ENCODE data around the gene LBP. TPM values are rescaled to one million over a fixed set of nuclear protein-coding genes. Genes with fewer than 3 reads are reported as not detected.
"Not testable (repeated sequence)": the region's sequence is repeated elsewhere in the genome, so short reads cannot be mapped to it uniquely, and the experiment has no call there.

LBP gene
- polyA plus RNA-seq (2013, experiment 1 of 2; ENCODE audit: insufficient read length) = not detected
- not detected for polyA plus RNA-seq (2013, experiment 2 of 2; ENCODE audit: insufficient read length)

GRCh38 chr20:38346247-38346651, at the start of gene LBP:
Gene LBP, plus strand, starts transcription at chr20:38346482. Its CDS starts 35 bp downstream, at chr20:38346517.
- DNase-seq = no peak

GRCh38 chr20:38297916-38298674, 48.2 kb upstream of the LBP start:
- DNase-seq = no peak

- DNase-seq = peak; percentile 15
Measured at GRCh38 chr20:38298768-38299288, 47.5 kb upstream of the LBP start.

DNA sequence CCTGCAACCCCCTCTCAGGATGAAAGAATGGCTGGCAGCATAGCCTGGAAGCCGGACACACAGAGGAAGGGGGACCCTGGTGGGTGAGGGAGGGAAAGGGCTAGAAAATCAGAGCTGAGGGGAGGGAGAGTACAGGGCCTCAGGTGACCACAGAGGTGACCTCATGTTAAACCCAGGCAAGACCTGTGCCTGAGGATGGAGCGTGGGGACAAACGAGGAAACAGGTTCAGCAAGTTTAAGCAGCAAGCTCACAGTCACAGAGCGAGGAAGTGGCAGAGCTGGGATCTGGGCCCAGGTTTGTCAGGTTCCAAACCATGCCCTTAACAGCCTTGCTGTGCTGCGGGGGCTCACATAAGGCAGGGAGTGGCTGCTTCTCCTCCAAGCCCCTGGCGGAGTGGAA, 46.3 kb upstream of the LBP start:
- no peak for DNase-seq

DNA sequence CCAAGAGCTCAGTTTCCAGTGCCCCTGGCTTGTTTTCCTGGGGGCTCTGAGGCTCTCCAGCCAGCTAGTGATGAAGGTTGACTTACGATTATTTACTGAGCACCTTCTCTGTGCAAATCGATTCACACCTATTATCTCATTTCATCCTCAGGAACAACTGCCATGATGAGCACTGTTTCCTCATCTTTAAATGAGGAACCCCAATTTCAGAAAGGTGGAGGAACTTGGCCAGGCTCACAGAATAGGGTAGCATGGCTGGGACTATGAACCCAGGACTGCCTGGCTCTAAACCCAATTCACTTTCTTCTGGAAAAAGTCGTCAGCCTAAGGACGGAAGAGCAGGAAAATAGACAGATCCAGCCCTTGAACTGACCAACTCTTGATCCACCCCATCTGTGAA, 45.8 kb upstream of the LBP start:
- no peak for DNase-seq

DNA sequence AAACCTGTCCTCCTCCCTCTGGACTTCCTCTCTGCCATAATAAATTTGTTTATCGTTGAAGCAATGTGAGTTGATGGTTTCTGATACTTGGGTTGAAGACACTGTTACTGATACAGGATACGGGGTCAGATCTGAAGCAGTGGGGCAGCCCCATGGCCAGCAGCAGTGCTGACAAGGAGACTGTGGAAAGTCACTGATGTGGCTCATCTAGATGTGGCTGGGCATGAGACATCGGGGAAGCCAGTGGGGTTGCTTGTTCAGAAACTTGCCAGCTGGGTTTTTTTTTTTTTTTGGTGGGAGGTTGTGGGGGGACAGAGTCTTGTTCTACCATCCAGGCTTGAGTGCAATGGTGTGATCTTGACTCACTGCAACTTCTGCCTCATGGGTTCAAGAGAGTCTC, 45.0 kb upstream of the LBP start:
- no peak for DNase-seq

- DNase-seq = no peak
Measured at GRCh38 chr20:38302786-38303185, 43.5 kb upstream of the LBP start.

DNA sequence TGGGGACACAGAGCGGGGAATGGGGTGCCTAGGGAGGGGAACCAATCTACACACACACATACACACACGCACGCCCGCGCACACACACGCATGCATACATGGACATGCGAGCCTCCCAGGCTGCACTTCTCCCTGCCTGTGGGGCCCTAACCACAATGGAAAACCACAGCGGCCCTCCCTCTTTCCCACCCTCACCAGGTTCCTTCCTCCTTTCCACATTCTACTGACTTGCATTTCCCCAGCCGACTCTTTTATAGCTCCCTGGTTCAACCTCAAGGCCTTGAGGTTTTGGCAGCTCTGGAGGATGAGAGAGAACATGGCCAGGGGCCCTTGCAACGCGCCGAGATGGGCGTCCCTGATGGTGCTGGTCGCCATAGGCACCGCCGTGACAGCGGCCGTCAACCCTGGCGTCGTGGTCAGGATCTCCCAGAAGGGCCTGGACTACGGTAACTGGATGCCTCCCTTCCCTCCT, 42.3 kb upstream of the LBP start, which contains the start of gene BPI:
Gene BPI (plus strand): TSS at position 249 of the 472 bp plus-strand sequence. CDS start 68 bp downstream, at position 317.
- DNase-seq = peak; percentile 64

DNA sequence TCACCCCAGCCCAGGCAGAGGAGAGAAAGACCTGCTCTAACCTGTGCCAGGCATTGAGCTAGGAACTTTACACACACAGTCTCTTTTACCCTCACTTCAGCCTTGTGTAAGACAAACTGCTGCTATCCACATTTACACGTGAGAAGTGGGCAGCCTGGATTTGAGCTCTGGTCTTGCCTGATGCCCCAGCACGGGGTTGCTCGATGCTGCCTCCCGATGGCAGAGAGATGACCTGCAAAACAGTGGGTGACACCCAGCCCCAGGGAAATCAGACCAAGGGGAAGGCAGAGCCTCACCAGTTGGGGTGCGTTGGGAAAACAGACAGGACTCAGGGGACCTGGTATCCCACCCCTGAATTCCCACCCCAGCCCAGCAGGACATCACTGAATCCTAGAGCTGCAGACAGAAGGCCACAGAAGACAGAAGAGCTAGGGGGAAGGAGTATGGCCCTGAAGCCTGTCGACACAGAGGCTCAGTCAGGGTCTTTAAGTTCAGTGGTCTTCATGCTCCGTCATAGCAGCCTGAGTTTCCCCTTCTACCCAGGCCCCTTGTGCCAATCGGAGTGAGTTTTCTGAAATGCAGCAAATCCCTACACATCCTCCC, 41.3 kb upstream of the LBP start:
- DNase-seq = peak; percentile 21

GRCh38 chr20:38305541-38305940, 40.7 kb upstream of the LBP start:
- DNase-seq = no peak

DNA sequence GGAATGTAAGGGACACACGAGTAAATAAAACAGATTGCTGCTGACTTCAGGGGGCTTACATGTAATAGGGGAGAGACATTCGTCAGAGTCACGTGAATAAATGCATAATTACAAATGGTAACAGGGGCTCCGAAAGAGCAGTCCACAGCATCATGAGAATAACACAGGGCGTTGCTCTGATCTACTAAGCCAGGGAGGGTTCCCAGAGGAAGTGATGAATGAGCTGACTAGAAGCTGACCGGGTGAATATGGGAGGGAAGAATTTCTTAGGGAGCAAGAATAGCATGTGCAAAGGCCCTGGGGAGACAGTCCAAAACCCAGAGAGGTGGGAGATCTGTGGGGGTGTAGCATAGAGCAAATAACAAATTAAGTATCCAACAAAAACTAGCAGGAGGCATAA, 39.9 kb upstream of the LBP start:
- no peak for DNase-seq

DNA sequence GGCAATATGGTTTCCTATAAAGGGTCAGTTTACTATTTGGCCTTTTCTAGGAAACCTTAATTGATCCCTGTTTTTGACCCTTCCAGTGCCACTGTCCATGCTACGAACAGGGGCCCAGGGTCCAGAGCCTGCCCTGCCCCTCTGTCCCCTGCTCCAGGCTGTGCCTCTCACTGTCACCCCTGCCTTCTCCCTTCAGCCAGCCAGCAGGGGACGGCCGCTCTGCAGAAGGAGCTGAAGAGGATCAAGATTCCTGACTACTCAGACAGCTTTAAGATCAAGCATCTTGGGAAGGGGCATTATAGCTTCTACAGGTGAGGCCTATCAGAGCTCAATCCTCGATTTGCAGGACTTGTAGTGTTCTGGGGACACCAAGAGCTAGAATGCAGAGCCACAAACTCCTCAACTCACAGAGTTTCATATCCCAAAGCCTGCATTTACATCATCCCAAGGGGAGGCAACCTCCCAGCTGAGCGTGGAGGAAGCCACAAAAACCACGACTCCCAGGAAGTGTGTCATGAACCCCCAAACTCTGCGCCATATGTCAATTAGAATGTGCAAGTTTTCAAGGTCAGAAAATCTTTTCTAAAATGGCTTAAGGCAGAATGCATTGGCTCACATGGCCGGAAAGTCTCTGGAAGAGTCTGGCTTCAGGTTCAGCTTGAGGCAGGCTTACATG, 38.8 kb upstream of the LBP start:
- peak; percentile 73 for DNase-seq

DNA sequence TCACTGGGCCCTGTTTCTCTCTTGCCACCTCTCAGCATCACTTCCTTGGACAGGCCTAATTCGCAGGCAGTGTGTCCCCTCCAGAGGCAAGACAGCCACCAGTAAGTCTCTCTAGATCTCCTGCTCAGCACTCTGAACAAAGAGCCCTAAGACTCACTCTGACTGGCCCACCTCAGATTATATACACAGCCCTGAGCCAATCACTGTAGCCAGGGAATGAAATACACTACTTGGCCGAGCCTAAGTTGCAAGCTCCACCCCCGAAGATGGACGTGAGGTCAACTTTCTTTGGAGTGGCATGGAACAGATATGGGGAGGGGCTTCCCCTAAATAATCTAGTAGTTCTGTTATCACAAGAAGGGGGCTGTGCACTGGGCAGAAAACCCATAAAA, 38.2 kb upstream of the LBP start:
- DNase-seq = no peak

DNA sequence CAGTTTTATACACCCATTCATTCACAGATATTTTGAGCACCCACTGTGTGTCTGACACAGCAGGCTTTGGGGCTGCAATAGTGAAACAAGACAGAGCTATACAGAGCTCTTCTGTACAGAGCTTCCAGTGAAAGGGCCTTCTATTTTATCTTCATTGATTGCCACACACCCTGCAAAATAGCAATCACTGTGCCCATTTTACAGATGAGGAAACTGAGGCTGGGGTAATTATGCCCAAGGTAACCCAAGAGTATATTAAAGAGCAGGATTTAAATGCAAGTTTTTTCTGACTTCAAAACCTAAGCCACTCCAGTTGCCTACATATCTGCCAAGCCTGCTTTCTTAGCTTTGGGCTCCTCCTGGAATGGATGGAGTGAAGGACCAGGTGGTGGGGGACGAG, 37.8 kb upstream of the LBP start:
- no peak for DNase-seq

- DNase-seq = no peak
Measured at GRCh38 chr20:38311091-38311490, 35.2 kb upstream of the LBP start.

DNA sequence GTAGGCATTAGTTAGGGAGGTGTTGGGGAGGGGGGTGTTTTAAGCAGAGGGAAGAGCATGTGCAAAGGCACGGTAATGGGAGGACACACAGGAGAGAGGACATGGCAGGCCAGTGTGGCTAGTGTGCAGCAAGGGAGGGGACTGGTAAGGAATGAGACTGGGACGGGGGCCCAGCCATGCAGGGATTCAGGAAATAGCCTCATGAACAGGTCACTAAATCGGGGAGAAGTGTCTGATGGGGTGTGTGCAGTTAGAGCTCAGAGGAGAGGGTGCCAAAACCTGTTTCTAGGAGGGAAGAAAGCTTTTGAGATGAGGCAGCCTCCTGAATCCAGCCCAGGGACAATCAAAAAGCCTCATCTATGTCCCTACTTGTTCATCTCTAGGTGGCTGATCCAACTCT, 34.8 kb upstream of the LBP start:
- DNase-seq = no peak

- DNase-seq = no peak
Measured at GRCh38 chr20:38313676-38314075, 32.6 kb upstream of the LBP start.

DNA sequence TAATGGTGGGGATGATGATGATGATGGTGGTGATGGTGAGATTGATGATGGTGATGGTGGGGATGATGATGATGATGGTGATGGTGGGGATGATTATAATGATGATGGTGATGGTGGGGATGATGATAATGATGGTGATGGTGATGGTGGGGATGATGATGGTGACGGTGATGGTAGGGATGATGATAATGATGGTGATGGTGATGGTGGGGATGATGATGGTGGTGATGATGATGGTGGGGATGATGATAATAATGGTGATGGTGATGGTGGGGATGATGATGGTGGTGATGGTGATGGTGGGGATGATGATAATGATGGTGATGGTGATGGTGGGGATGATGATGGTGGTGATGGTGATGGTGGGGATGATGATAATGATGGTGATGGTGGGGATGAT, 31.9 kb upstream of the LBP start:
- not testable (repeated sequence) for DNase-seq

DNA sequence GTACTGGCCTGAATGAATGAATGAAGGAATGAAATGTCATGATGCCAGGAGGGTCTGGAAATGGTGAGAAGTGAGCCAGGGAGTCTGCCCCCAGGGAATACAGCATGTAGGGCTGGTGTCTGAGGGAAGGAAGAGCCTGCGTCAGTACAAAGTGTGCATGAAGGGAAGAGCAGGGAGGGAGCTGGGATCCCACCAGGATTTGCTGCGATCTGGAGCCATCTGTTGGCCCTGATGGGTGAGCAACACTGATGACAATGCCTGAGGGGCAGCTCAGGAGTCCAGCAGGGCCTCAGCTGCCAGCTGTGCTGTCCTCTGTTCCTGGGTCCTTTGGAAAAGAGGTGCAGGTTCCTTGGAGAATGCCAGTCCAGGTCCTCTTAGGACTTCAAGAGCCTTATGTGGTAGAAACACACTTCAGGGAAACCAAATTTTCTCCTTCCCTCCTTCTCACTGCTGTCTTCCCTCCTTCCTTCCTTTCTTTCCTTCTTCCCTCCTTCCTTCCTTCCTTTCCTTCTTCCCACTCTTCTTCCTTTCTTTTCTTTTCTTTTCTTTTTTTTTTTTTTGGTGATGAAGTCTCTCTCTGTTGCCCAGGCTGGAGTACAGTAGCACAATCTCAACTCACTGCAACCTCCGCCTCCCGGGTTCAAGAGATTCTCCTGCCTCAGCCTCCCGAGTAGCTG, 30.9 kb upstream of the LBP start:
- DNase-seq = peak; percentile 26

GRCh38 chr20:38316341-38316740, 29.9 kb upstream of the LBP start:
- DNase-seq = no peak

GRCh38 chr20:38317422-38317821, 28.9 kb upstream of the LBP start:
- no peak for DNase-seq

- no peak for DNase-seq
Measured at GRCh38 chr20:38320221-38320620, 26.1 kb upstream of the LBP start.

Measured in fibroblast of skin of abdomen (primary cell).